ENCODE measurements around the gene GUCA1C.

GUCA1C gene

DNA sequence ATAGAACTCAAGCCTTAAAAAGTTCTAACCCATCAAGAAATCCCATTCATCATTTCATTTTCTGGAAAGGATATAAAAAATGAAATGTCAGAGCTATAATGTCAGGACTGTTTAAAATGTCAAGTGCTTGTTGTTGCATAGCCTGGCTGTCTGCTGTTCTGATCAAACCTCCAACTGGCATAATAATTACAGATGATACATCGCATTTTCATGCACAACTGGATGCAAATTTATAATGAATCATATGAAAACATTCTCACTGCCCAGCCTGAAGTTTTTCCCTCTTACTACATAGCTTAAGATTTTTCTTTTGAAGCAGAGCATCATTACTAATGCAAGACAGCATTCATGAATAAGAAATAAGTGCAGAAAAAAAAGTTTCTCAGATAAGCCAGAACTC is 46.5 kb downstream of the GUCA1C start:
- DNase-seq (ENCODE audit: low spot score), result no peak

DNA sequence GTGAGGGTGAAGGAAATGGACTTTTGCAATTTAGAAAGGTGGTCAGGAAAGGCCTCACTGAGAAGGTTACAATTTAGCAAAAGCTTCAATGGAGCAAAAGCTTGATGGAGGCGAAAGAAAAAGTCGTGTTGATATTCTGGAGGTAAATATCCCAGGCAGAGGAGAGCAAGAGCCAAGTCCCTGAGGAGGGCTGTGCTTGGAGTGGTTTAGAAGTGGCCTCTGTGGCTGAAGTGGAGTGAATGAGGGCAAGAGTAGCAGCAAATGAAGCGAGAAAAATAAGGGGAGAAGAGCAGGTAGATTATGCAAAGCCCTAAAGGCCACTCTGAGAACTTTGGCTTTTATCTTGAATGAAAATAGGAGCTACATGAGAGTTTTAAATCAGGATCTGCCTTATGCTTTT is 54.1 kb downstream of the GUCA1C start:
- DNase-seq (ENCODE audit: low spot score), result no peak

DNA sequence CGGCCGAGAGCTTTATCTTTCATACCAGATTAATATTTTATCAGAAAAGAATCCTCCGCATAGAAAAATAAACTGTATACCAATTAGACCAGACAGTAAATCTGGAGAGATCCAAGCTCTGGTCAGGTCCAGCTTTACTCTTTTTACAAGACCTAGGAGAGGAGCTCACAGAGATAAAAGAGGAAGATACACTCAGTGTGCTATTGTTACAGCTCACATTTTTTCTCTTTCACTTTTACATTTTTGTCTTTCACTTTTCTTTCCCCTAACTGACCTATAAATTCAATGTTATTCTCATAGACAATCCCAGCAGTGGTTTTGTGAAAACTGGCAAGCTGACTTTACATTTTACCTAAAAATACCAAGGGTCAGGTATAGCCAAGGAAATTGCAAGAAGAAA is 55.8 kb downstream of the GUCA1C start:
- DNase-seq (ENCODE audit: low spot score), result no peak

DNA sequence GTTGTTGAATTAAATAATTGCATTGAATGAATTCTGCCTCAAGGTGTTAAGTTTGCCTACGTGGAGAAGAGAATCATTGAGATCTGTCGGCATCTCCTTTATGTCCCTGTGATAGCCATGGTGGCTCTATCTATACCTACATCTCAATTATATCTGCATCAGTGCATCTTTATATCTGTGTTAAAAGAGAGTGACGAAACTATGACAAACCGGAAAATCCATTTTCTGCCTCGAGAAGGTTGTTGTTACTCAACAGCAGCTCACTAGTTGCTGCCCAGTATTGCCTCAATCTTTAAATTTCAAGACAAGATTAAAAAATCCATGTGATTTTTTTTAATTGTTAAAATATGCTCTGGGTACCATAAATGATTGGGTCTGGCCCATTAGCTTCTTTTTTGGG is 58.7 kb downstream of the GUCA1C start:
- no peak for DNase-seq (ENCODE audit: low spot score)

DNA sequence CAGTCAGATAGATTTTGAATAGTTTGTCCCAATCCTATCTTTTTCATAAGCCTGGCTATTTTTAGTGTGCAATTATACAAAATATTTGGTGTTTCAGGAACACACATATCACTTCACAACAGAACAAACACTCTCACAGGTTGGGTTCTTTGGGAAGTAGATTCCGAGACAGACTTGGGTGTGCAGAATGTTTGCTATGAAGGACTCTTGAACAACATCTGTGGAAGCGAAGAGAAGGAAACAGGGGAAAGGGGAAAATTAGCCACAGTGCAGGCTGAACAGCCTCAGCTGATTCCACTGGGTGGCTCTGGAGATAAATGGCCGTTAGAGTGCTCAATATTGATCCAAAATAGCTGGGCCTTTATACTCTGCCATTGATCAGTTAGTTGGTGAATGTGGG is 61.8 kb downstream of the GUCA1C start:
- no peak for DNase-seq (ENCODE audit: low spot score)

DNA sequence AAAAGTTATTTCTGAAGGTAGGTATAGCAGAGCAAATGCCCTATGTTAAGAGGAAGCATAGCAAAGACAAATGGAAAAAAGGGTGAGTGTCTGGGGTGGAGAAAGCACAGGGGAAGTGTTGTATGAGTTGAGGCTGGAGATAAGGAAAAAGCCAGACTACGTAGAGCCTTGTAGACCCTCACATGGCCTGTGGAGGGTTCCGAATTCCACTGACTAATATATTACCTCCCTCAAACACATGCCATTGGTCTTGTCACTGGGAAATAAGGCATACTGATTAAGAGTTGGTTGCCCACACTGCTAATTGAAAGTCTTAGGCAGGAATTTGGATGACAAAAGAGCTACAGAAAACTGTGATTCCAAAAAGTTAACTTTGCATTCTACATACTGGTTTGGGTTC is 65.9 kb downstream of the GUCA1C start:
- DNase-seq (ENCODE audit: low spot score), result no peak

DNA sequence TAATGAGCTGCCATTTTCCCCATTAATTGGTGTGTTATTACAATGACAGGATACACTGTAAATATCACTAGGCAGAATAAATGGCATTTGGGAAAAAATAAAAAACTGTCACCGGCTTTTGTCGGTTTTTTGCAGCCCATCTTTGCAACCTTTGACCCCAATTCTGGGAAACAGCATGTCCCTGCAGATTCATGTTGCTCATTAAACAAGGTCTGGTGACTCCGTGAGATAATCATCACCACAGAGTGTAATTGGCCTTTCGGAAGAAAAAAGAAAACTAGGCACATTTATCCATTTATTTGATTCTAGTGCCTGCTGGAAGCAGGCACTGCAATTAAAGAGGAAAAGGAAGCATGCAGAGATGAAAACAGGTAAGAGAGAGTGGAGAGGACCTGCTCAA is 66.6 kb downstream of the GUCA1C start:
- no peak for DNase-seq (ENCODE audit: low spot score)

DNA sequence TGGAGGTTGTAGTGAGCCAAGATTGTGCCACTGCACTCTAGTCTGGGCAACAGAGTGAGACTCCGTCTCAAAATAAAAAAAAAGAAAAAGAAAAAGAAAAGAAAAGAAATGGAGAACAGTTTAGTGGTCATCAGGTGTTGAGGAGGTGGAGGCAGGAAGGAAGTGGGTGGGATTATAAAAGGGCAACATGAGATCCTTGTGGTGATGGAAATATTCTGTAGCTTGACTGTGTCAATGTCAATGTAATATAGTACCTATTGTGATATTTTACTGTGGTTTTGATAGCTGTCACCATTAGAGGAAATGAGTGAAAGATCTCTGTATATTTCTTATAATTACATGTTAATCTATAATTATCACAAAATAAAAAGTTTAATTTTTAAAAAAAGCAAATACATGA is 70.3 kb downstream of the GUCA1C start:
- no peak for DNase-seq (ENCODE audit: low spot score)

DNA sequence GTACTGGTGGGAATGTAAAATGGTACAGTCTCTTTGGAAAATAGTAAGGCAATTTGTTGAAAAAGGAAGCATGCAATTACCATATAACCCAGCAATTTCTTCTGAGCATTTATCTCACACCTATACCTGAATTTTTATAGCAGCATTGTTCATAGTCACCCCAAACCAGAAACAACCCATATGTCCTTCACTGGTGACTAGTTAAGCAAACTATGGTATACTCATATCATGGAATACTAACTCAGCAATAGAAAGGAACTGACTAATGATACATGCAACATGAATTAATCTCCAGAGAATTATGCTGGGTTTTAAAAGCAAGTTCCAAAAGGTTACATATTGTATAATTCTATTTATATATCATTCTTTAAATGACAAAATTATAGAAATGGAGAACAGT is 70.9 kb downstream of the GUCA1C start:
- no peak for DNase-seq (ENCODE audit: low spot score)

DNA sequence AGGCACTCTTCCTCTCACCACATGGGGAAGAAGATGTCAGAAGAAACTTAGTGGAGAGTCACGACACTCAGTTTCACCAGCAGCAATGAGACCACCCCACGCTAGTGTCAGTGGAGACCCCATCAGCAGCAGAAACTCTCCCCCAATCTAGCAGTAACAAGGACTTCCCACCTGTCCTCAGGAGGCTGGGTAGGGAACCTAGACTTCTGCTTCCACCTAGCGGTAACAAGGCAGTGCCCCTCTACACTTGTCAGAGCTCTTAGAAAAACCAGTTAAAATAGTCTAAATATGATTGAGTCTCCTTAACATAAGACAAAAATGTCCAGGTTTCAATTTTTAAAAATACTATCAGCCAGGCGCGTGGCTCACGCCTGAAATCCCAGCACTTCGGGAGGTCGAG is 73.8 kb downstream of the GUCA1C start:
- DNase-seq (ENCODE audit: low spot score), result no peak

DNA sequence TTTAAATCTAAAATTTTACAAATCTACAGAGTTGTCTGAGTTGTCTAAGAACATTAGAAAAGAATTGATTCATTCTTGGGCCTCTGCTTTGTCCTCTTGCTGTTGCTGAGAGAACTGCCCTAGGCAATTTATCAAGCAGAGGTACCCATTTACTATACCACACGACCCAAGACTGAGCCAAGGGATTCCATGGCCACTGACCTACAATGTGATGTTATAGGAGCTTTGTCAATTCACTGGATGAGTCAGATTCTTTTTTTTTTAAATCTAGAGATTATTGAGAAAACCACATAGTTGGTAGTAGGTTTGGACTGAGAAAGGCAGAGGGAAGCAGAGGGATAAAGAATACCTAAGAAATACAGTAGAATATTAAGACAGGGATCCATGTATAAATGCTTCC is 75.8 kb downstream of the GUCA1C start:
- no peak for DNase-seq (ENCODE audit: low spot score)

DNA sequence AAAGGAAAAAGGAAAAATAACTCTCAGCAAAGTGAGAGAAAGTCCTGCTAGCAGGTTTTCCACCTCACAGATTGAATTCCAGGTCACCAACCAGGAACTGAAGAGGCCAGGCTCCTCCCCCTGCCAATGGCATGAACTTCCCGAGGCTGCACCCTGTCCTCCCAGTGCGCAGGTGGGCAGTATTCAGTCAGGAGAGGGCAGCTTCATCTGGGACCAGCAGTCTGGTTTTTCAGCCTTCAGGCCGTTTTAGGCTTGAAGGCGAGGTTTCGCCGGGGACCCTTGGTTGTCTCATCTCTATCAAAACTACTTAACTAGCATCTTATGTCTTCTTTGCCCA is 89.9 kb downstream of the GUCA1C start:
- no peak for DNase-seq (ENCODE audit: low spot score)

DNA sequence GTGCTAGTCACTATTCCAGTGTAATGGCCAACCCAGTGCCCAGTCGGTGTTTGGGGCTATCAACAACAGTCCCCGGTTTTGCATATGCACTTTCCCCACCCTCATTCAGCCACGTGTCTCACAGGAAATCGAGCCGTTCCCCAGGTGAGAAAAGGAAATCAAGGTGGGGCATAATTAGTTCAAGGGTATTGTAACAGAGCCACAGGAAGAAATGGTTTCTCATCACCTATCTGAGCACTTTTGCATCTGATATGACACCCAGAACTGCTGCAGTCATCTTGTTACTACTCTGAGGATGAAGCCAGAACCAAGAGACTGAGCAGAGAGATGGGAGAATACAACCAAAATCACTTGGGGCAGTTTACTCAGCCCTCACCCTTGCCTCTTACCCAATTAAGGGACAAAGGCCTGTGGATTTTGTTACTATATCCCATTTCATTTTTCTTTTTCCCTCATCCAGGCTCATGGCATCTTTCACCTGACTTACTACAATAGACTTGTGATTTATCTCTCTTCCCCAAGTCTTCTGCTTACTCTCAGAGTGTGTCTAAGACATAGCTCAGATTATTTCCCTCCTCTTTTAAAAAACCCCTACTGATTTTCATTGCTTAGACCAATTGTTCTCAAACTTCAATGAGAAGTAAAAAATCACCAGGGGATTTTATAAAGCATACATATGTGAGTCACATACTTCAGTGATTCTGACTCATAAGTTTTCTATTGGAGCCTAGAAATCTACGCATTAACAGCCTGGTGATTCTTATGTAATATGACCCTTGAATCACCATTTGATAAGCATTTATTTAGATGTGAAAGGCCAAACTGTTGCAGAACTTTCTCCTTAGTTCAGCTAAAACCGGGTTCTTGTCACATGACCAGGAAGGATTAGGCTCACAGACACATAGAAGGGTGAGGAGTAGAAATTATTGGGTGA is 90.5 kb downstream of the GUCA1C start:
- DNase-seq (ENCODE audit: low spot score), result no peak

DNA sequence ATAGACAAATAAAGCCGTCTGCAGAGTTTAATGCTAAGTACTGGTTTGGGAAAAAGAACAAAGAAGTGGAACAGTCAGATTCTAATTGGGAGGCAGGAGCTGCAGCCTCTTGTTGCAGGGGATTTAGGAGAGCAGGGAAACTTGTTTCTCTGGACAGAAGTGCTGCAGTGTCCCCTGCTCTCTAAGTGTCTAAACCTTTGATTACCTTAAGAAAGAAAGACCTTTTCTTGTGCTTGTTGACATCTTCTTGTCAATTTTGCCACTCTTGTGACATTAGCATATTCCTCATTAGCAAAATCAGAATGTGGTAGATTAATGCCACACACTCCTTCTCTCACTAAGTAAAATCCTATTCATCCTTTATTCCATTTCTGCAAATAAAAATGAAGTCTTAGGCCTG is 92.3 kb downstream of the GUCA1C start:
- DNase-seq (ENCODE audit: low spot score), result no peak
